GM21367 (cell line): ENCODE data around the gene STATH.
"Not testable (repeated sequence)": the region's sequence is repeated elsewhere in the genome, so short reads cannot be mapped to it uniquely, and the experiment has no call there.

ENCODE experiments used
- ATAC-seq: cut with Tn5 transposase; IDR thresholded peaks from one replicate; pipeline ENCODE4 v1.9.1; 2021; ENCODE audit not compliant: unreplicated experiment

STATH gene

GRCh38 chr4:69995526-69996016, at the start of gene STATH:
Gene STATH, plus strand, starts transcription at chr4:69995966. Its CDS starts 2,472 bp downstream, at chr4:69998438.
- no peak for ATAC-seq

- no peak for ATAC-seq
Observed at GRCh38 chr4:69951602-69952001, 44.2 kb upstream of the STATH start.

DNA sequence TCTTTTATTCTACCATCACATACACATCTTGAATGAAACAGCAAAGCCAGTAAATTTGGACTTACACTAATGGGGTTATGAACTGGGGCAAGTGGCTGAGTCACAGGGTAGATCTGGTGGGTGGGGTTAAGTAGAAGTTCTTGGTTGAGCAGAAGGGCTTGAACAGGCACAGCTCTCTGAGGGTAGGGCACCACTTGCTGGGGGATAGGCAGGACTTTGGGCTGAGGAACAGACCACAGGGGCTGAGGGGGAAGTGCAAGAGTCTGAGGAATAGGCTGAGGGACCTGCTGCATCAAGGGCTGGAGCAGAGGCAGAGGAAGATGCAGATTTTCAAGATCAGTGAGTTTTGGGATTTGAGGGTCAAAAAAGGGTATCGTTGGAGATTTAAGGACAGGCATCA, 38.6 kb upstream of the STATH start:
- no peak for ATAC-seq

DNA sequence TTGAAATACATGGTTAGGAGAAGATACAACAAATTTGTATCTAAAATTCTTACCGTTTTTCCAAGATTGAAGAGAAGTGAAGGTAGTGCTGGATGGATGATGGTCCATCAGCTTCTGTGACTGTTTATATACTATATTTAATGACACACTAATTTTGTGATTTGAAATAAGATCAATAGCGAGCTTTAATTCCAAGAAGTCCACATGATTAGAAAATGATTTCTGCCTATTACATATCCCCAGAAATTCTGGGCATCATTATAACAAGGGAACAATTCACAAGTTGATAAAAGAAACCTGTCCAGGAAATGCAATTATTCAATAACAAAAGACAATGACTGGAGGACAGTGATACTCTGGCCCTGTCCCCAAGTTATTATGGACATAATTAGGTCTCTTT, 30.1 kb upstream of the STATH start, which contains the start of gene CSN2:
CSN2 (minus strand) TSS at position 101 of the 400 bp plus-strand sequence. CDS start 4,733 bp downstream, outside the sequence.
- ATAC-seq, result no peak

DNA sequence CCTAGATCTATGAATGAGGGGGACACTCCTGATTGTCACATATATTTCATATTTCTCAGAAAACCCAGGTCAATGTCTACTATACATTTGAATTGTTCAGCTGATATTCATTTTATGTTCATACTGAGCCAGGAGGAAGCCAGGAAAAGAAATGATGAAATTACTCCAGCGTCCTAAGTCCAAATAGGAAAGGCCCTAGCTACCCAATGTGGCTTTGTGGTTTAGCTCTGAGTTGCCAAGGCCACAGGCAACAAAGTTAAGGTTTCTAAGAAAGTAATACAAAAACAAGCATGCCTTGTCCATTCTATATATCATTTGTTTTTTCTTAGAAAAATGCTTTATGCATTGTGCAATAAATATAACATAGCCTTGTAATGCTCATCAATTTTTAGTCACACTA, 25.7 kb upstream of the STATH start:
- no peak for ATAC-seq

DNA sequence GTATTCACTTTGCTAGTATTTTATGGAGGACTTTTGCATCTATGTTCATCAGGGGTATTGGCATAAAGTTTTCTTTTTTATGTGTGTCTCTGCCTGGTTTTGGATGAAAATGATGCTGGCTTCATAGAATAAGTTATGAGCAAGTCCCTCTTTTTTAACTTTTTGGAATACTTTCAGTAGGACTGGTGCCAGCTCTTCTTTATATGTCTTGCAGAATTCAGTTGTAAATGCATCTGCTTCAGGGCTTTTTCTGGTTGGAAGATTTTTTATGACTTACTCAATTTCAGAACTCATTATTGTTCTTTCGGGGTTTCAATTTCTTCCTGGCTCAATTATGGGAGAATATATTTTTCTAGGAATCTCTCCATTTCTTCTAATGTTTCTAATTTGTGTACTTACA, 21.1 kb upstream of the STATH start:
- no peak for ATAC-seq

GRCh38 chr4:69977582-69977981, 18.2 kb upstream of the STATH start:
- ATAC-seq, result no peak

- no peak for ATAC-seq
Observed at GRCh38 chr4:69984030-69984443, 11.7 kb upstream of the STATH start.

DNA sequence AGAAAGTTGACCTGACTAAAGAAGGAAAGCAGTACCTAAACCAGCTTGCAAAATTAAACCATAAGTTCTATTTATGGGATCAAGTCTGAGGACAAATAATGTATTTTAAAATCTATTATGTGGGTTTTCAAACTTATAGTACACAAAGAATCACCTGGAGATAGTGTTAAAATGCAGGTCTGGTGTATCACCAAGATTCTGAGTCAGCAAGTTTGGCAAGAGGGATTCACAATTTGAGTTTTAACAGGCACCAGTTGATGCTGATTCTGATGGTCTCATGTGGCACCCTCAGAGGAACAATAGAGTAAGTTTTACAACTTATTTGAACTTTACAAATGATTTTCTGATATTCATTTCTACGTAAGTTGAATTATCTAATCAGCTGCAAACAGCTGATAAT, 9.1 kb upstream of the STATH start:
- ATAC-seq, result no peak

- ATAC-seq, result no peak
Observed at GRCh38 chr4:69991016-69991415, 4.8 kb upstream of the STATH start.

DNA sequence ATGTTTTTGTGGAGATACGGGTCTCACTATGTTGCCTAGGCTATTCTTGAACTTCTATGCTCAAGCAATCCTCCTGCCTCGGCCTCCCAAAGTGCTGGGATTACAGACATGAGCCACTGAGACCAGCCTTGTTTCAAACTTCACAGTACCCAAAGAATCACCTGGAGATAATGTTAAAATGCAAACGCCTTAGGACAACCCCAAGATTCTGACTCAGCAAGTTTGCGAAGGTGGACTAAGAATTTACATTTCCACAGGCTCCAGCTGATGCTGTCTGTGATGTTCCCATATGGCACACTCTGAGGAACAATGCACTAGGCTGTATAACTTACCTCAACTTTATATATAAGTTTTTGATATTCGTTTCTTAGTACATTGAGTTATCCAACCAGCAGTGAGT, 984 bp upstream of the STATH start:
- no peak for ATAC-seq

DNA sequence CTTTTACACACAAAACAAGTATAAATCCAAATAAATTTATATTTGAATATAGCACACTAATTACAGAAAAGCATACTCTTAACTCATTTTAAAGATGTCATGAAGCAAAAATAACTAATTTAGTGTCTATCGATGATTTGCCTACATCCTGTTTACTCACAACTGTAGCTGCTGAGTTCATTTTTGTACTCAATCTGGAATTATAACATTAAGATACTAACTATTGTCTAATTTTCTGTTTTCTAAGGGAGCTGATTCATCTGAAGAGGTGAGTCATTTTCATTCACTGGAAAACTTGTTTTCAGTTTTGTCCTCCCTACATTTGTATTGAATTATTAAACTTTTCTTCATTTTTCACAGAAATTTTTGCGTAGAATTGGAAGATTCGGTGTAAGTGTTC, 3.7 kb downstream of the STATH start:
- ATAC-seq, result no peak

- no peak for ATAC-seq
Observed at GRCh38 chr4:70000711-70001110, 4.9 kb downstream of the STATH start.

DNA sequence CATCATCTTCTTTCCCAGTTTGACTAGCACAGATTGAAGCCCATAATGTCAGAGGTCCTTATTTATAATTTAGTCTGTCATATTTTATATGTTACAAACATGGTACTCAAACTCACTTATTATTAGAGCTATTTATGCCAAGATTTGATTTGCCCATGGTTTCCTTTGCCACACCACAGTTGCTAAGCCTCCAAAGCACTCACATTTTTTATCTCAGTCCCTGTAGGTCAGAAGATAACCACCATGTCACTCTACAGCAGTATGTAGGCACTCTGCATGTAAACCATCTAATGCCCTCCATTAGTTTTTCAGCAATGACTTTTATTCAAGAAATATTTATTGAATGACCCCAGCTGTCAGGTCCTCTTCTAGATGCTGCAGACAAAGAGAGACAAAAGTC, 6.7 kb downstream of the STATH start:
- no peak for ATAC-seq

DNA sequence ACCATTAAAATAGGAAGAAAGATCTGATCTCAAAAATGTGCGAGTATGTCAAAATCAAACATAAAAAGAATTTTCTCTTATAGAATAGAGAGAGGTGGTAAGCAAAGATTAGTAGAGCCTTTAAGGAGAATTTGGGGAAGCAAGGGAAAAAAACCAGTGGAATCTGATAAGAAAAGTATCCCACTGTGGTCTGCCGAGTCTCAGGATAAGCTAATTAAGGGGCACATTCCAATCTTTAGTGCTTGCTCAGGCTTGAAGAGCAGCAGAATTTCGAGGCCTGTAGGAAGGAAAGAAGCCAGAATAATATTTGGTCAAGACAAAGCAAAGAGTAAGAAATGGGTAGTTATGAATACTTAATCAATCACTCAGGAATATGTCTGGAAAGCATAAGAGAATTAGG, 13.0 kb downstream of the STATH start:
- no peak for ATAC-seq

DNA sequence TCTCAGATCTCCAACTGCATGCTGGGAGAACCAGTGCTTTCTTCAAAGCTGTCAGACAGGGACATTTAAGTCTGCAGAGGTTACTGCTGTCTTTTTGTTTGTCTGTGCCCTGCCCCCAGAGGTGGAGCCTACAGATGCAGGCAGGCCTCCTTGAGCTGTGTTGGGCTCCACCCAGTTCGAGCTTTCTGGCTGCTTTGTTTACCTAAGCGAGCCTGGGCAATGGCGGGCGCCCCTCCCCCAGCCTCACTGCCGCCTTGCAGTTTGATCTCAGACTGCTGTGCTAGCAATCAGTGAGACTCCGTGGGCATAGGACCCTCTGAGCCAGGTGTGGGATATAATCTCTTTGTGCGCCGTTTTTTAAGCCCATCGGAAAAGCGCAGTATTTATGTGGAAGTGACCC, 23.2 kb downstream of the STATH start:
- ATAC-seq, result not testable (repeated sequence)

- no peak for ATAC-seq
Observed at GRCh38 chr4:70023218-70023617, 27.5 kb downstream of the STATH start.

- ATAC-seq, result no peak
Observed at GRCh38 chr4:70027011-70027410, 31.2 kb downstream of the STATH start.

DNA sequence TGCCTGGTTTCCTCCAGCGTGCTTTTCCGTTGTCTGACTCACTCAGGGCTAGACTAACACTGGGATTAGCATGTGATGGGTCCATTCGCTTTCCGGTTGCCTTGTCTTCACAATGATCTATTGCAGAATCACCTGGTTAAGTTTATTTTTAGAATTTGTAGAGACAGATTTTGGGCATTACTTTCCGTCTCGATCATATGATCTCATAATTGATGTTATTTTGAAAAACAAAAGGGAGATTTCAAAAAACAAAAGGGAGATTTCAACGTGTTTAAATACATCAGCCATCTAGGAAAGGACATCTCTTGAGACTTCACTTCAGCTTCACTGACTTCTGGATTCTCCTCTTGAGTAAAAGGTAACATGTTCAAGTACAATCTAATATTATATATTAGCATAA, 32.4 kb downstream of the STATH start, which contains the start of gene HTN3:
HTN3 (plus strand) TSS at position 301 of the 400 bp plus-strand sequence. CDS start 2,282 bp downstream, outside the sequence.
- not testable (repeated sequence) for ATAC-seq

GRCh38 chr4:70037559-70037958, 41.8 kb downstream of the STATH start:
- not testable (repeated sequence) for ATAC-seq

- not testable (repeated sequence) for ATAC-seq
Observed at GRCh38 chr4:70039928-70040327, 44.2 kb downstream of the STATH start.

- no peak for ATAC-seq
Observed at GRCh38 chr4:70041652-70042286, 46.0 kb downstream of the STATH start.

- ATAC-seq, result not testable (repeated sequence)
Observed at GRCh38 chr4:70050138-70050537, 54.4 kb downstream of the STATH start, which contains the start of gene HTN1. Gene HTN1, plus strand, starts transcription at chr4:70050438. Its CDS starts 2,639 bp downstream, at chr4:70053077.
